HepG2 (cell line): ENCODE measurements around the gene SPNS2.

Source experiments
- CTCF ChIP-seq: sonication (generic); formaldehyde crosslinking; IDR thresholded peaks from 2 replicates; pipeline ENCODE4 v1.5.0; 2020; ENCODE audit warnings: mild to moderate bottlenecking, missing genetic modification reagents, moderate library complexity
- FOSL2 ChIP-seq: sonication (generic); formaldehyde crosslinking; IDR thresholded peaks from 2 replicates; pipeline ENCODE4 v1.4.0; 2020; ENCODE audit warnings: missing genetic modification reagents
- MXI1 ChIP-seq: IDR thresholded peaks from 3 replicates; pipeline ENCODE4 v1.6.1; 2012; ENCODE audit warnings: low read depth, low read length, inconsistent platforms, borderline replicate concordance
- RXRB ChIP-seq: IDR thresholded peaks from 2 replicates; pipeline ENCODE4 v1.6.1; 2016; ENCODE audit warnings: borderline replicate concordance, missing genetic modification reagents, missing compliant biosample characterization
- SCMH1 ChIP-seq: sonication (generic); formaldehyde crosslinking; IDR thresholded peaks from 2 replicates; pipeline ENCODE4 v1.9.0; 2021; ENCODE audit warnings: missing genetic modification reagents, mild to moderate bottlenecking, borderline replicate concordance
- TEAD2 ChIP-seq: sonication (generic); formaldehyde crosslinking; IDR thresholded peaks from 2 replicates; pipeline ENCODE4 v1.9.0; 2021; ENCODE audit warnings: missing genetic modification reagents
- ZNF207 ChIP-seq: fragments of 450-650 bp; IDR thresholded peaks from 2 replicates; pipeline ENCODE4 v1.6.1; 2016; ENCODE audit warnings: antibody characterized with exemption, borderline replicate concordance
- ZNF292 ChIP-seq: sonication (generic); formaldehyde crosslinking; IDR thresholded peaks from 2 replicates; pipeline ENCODE4 v1.8.1; 2022; ENCODE audit warnings: mild to moderate bottlenecking, low read depth, missing genetic modification reagents, borderline replicate concordance
- TF ChIP-seq, protein P1 (sequence below): sonication (generic); formaldehyde crosslinking; IDR thresholded peaks from 2 replicates; pipeline ENCODE4 v1.4.0; 2020; ENCODE audit warnings: missing genetic modification reagents

GRCh38 chr17:4480929-4481898 is 17.5 kb upstream of the SPNS2 start:
- TF ChIP-seq RXRB (peak; percentile 44; the same call in 1 of the 2 replicates), TEAD2 (no peak), MXI1 (no peak), FOSL2 (CRISPR knock-in tag) (no peak), ZNF207 (no peak), CTCF (peak; percentile 24; the same call in 1 of the 2 replicates), ZNF292 (CRISPR knock-in tag) (no peak), SCMH1 (CRISPR knock-in tag) (no peak)
- TF ChIP-seq, protein P1, sequence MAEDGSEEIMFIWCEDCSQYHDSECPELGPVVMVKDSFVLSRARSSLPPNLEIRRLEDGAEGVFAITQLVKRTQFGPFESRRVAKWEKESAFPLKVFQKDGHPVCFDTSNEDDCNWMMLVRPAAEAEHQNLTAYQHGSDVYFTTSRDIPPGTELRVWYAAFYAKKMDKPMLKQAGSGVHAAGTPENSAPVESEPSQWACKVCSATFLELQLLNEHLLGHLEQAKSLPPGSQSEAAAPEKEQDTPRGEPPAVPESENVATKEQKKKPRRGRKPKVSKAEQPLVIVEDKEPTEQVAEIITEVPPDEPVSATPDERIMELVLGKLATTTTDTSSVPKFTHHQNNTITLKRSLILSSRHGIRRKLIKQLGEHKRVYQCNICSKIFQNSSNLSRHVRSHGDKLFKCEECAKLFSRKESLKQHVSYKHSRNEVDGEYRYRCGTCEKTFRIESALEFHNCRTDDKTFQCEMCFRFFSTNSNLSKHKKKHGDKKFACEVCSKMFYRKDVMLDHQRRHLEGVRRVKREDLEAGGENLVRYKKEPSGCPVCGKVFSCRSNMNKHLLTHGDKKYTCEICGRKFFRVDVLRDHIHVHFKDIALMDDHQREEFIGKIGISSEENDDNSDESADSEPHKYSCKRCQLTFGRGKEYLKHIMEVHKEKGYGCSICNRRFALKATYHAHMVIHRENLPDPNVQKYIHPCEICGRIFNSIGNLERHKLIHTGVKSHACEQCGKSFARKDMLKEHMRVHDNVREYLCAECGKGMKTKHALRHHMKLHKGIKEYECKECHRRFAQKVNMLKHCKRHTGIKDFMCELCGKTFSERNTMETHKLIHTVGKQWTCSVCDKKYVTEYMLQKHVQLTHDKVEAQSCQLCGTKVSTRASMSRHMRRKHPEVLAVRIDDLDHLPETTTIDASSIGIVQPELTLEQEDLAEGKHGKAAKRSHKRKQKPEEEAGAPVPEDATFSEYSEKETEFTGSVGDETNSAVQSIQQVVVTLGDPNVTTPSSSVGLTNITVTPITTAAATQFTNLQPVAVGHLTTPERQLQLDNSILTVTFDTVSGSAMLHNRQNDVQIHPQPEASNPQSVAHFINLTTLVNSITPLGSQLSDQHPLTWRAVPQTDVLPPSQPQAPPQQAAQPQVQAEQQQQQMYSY (CRISPR knock-in tag), result no peak
